Gastrocnemius medialis (tissue), 4 donors: ENCODE measurements around the gene ARHGAP15. TPM values are rescaled to one million over a fixed set of nuclear protein-coding genes. Genes with fewer than 3 reads are reported as not detected.

Experiments used
- ATAC-seq, 2 donors: fragments of 150-250 bp; one replicate each; pipeline ENCODE4 v1.9.1; 2016
- DNase-seq, 2 donors: peaks; one replicate each; pipeline ENCODE4 v3.0.0-alpha.2; 2019
- H3K27ac ChIP-seq, 4 donors: fragments of 200-600 bp; sonication (generic); 1 replicate in 1 of 4; 2 replicates in 3 of 4; pipeline ENCODE4 v1.5.1; 2016 to 2018; ENCODE audit warnings: mild to moderate bottlenecking in 2 of 4, moderate library complexity in 1 of 4
- H3K27me3 ChIP-seq, 3 donors: fragments of 200-600 bp; sonication (generic) in 2 of 3; 1 replicate in 1 of 3; 2 replicates in 2 of 3; pipeline versions ENCODE4 v1.5.1 to v1.6.0; 2016 to 2019; ENCODE audit warnings: mild to moderate bottlenecking in 1 of 3, moderate library complexity in 1 of 3
- H3K36me3 ChIP-seq, 2 donors: fragments of 200-600 bp; sonication (generic) in 1 of 2; one replicate each; pipeline ENCODE4 v1.5.1; 2017 to 2018
- H3K4me1 ChIP-seq, 2 donors: fragments of 200-600 bp; sonication (generic) in 1 of 2; one replicate each; pipeline ENCODE4 v1.5.1; 2016 to 2017; ENCODE audit warnings: mild to moderate bottlenecking in 2 of 2
- H3K4me3 ChIP-seq, 4 donors: fragments of 200-600 bp; sonication (generic) in 3 of 4; 1 replicate in 1 of 4; 2 replicates in 3 of 4; pipeline ENCODE4 v1.5.1; 2016 to 2019; ENCODE audit warnings: mild to moderate bottlenecking in 2 of 4
- H3K9me3 ChIP-seq, 3 donors: fragments of 200-600 bp; sonication (generic) in 2 of 3; 1 replicate in 1 of 3; 2 replicates in 2 of 3; pipeline ENCODE4 v1.5.1; 2016 to 2019
- POLR2A ChIP-seq, 2 donors: fragments of 450-650 bp; IDR thresholded peaks; one replicate each; pipeline ENCODE4 v1.6.1; 2017; ENCODE audit warnings: antibody characterized with exemption in 2 of 2, mild to moderate bottlenecking in 2 of 2, moderate library complexity in 2 of 2
- in situ Hi-C, 4 donors: fragments of 200-750 bp; cut with MboI; loops; one replicate each; pipeline versions ENCODE4 v1.15.0 to v1.8.0; 2017; ENCODE audit warnings: low sequenced_read_pairs in 4 of 4
- intact Hi-C: fragments of 100-400 bp; cut with DNase I; formaldehyde crosslinking; loops from one replicate; pipeline ENCODE4 v1.15.1; 2023; ENCODE audit warnings: low total_unique reads
- total RNA-seq, 4 donors: library from RNA; depleted of rRNA; stranded (reverse); fragments of >200 nt; gene quantifications; one replicate each; pipeline versions ENCODE4 v1.1.0 to v1.2.3, GENCODE V29; 2016
- TF ChIP-seq, protein P1 (sequence below), 5 experiments: fragments of 450-650 bp in 3 of 5; fragments of 200-600 bp in 2 of 5; sonication (generic) in 2 of 5; IDR thresholded peaks in 4 of 5; conservative IDR thresholded peaks in 1 of 5; 1 replicate in 4 of 5; 2 replicates in 1 of 5; pipeline ENCODE4 v1.5.1; 2016 to 2019; ENCODE audit warnings: antibody characterized with exemption in 5 of 5, mild to moderate bottlenecking in 3 of 5, moderate library complexity in 3 of 5

Gene ARHGAP15
- total RNA-seq, 4 donors from 2014 or later = 1.2 to 3.2 (median 1.3) TPM; not detected in 1

GRCh38 chr2:143397884-143398614 lies 268.8 kb downstream of the ARHGAP15 start:
- intact Hi-C loops = no loop called here
- ATAC-seq = no peak
- Histone ChIP-seq H3K27ac (no peak overlapping the region), H3K4me1 (no peaks in the 10 kb centered on the region), H3K27me3 (no peaks in the 10 kb centered on the region), H3K36me3 (no peaks in the 10 kb centered on the region), H3K4me3 (no peak overlapping the region), H3K9me3 (no peaks in the 10 kb centered on the region)
- DNase-seq = no peak
- TF ChIP-seq, protein P1, sequence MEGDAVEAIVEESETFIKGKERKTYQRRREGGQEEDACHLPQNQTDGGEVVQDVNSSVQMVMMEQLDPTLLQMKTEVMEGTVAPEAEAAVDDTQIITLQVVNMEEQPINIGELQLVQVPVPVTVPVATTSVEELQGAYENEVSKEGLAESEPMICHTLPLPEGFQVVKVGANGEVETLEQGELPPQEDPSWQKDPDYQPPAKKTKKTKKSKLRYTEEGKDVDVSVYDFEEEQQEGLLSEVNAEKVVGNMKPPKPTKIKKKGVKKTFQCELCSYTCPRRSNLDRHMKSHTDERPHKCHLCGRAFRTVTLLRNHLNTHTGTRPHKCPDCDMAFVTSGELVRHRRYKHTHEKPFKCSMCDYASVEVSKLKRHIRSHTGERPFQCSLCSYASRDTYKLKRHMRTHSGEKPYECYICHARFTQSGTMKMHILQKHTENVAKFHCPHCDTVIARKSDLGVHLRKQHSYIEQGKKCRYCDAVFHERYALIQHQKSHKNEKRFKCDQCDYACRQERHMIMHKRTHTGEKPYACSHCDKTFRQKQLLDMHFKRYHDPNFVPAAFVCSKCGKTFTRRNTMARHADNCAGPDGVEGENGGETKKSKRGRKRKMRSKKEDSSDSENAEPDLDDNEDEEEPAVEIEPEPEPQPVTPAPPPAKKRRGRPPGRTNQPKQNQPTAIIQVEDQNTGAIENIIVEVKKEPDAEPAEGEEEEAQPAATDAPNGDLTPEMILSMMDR (IDR thresholded peaks at IDR 0.05 in 4 of 5, conservative IDR thresholded peaks at IDR 0.05 in 1 of 5) = no peak
- no peak for TF ChIP-seq POLR2A (IDR thresholded peaks at IDR 0.05)
- in situ Hi-C loops = no loop called here

DNA sequence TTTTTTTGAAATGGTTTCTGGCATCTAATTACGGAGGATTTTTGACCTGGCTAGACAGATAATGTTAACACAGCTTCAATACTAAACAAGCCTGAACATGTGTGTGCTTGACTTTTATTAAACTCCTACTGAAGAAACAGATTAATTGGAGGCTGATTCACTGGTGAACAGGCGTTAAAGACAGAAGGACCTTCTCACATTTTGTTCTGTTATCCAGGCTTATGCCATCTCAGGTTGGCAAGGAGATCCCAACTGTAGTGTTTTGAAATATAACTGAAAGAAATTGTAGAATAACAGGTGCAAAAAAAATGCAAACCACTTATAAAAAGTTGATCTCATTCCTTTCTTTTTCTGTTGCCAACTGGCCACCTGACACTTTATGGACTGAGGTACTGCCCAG lies 269.6 kb downstream of the ARHGAP15 start:
- H3K4me3 ChIP-seq = no peak overlapping the region
- H3K27ac ChIP-seq = no peak overlapping the region
- in situ Hi-C loops (no loop called here), intact Hi-C loops (no loop called here)
- DNase-seq = no peak
- no peaks in the 10 kb centered on the region for H3K9me3 ChIP-seq
- no peak for ATAC-seq
- H3K4me1 ChIP-seq = no peaks in the 10 kb centered on the region
- TF ChIP-seq POLR2A (IDR thresholded peaks at IDR 0.05) = no peak
- TF ChIP-seq, protein P1 (IDR thresholded peaks at IDR 0.05 in 4 of 5, conservative IDR thresholded peaks at IDR 0.05 in 1 of 5) = no peak
- H3K36me3 ChIP-seq = no peaks in the 10 kb centered on the region
- no peaks in the 10 kb centered on the region for H3K27me3 ChIP-seq

DNA sequence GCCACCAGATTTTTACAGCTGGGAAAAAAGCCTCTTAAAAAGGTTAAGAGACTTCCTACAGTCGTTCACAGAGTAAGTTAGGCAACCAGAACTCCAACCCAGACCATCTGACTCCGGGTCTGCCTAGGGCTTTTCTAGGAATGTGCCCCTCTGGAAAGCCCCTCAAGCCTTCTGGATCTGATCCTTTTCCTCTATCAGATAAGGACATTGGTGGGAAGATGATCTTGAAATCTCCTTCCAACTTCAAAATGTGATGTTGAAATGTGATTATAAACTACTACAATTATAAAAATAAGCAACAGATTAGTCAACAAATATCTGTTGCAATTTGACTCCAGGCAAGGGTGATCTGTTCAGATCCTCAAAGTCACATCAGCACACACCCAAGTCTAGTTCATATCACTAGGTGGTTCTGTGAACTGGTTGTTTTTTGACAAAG lies 270.4 kb downstream of the ARHGAP15 start:
- no peak overlapping the region for H3K4me3 ChIP-seq
- TF ChIP-seq POLR2A (IDR thresholded peaks at IDR 0.05) = no peak
- TF ChIP-seq, protein P1 (IDR thresholded peaks at IDR 0.05 in 4 of 5, conservative IDR thresholded peaks at IDR 0.05 in 1 of 5) = no peak
- H3K9me3 ChIP-seq = no peaks in the 10 kb centered on the region
- no peaks in the 10 kb centered on the region for H3K4me1 ChIP-seq
- H3K36me3 ChIP-seq = no peaks in the 10 kb centered on the region
- no peaks in the 10 kb centered on the region for H3K27me3 ChIP-seq
- H3K27ac ChIP-seq = no peak overlapping the region
- intact Hi-C loops = no loop called here
- ATAC-seq (no peak), DNase-seq (no peak)
- in situ Hi-C loops = no loop called here

DNA sequence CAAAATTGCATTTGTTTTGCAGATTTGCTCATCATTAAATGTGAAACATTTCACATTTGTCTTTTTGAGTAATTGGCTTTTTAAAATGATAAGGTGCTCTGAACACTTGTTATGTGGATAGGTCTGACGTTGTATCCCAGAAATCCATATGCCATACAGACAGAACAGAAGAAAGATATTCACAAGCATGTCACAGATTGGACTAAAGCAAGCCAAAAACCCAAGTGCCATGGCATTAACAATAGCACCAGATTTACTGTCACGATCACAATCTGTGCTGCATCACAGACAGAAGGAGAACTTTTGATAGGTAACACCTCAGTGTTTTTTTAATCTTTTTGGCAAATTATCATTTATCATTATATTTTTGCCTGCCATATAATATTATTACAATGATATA lies 272.6 kb downstream of the ARHGAP15 start:
- intact Hi-C loops = no loop called here

More for the DNA sequence above, 272.6 kb downstream of the ARHGAP15 start:
- H3K36me3 ChIP-seq = no peaks in the 10 kb centered on the region
- ATAC-seq = no peak
- TF ChIP-seq, protein P1 (IDR thresholded peaks at IDR 0.05 in 4 of 5, conservative IDR thresholded peaks at IDR 0.05 in 1 of 5) = no peak
- TF ChIP-seq POLR2A (IDR thresholded peaks at IDR 0.05) = no peak
- H3K27me3 ChIP-seq = no peaks in the 10 kb centered on the region
- no peak overlapping the region for H3K4me3 ChIP-seq
- in situ Hi-C loops = no loop called here
- no peaks in the 10 kb centered on the region for H3K9me3 ChIP-seq
- DNase-seq = no peak
- no peaks in the 10 kb centered on the region for H3K4me1 ChIP-seq
- H3K27ac ChIP-seq = no peak overlapping the region
